Measurements from ENCODE around the gene BCORL1. TPM values are rescaled to one million over a fixed set of nuclear protein-coding genes. Genes with fewer than 3 reads are reported as not detected.
A peak's percentile ranks its signal among the peaks of the same experiment; 100 is the strongest.

The BCORL1 gene
- polyA plus RNA-seq, 12 donors, result 9.4 to 22.6 (median 14.8) TPM; not detected in 1

GRCh38 chrX:130009658-130010223, 27.3 kb downstream of the BCORL1 start:
- DNase-seq, result no peak

GRCh38 chrX:130012683-130013082, 30.2 kb downstream of the BCORL1 start:
- DNase-seq, result no peak

- no peak for DNase-seq
Observed at GRCh38 chrX:130013661-130014060, 31.2 kb downstream of the BCORL1 start.

- no peak for DNase-seq
Observed at GRCh38 chrX:130014356-130014755, 31.9 kb downstream of the BCORL1 start.

- DNase-seq, result no peak
Observed at GRCh38 chrX:130014770-130015169, 32.3 kb downstream of the BCORL1 start.

GRCh38 chrX:130015181-130015580, 32.7 kb downstream of the BCORL1 start:
- DNase-seq, result no peak

- DNase-seq, result no peak
Observed at GRCh38 chrX:130018143-130018542, 35.7 kb downstream of the BCORL1 start.

- no peak for DNase-seq
Observed at GRCh38 chrX:130020661-130021324, 38.4 kb downstream of the BCORL1 start.

GRCh38 chrX:130024127-130024526, 41.7 kb downstream of the BCORL1 start:
- DNase-seq, result peak; percentile 37

- DNase-seq, result no peak
Observed at GRCh38 chrX:130025256-130025655, 42.8 kb downstream of the BCORL1 start.

GRCh38 chrX:130027569-130027968, 45.1 kb downstream of the BCORL1 start:
- no peak for DNase-seq

GRCh38 chrX:130028196-130028595, 45.8 kb downstream of the BCORL1 start:
- DNase-seq, result peak; percentile 12

GRCh38 chrX:130030826-130031225, 48.4 kb downstream of the BCORL1 start:
- DNase-seq, result no peak

- no peak for DNase-seq
Observed at GRCh38 chrX:130032552-130032951, 50.1 kb downstream of the BCORL1 start.

GRCh38 chrX:130034178-130034577, 51.7 kb downstream of the BCORL1 start:
- DNase-seq, result no peak

GRCh38 chrX:130039847-130040246, 57.4 kb downstream of the BCORL1 start:
- no peak for DNase-seq

- no peak for DNase-seq
Observed at GRCh38 chrX:130047416-130047815, 65.0 kb downstream of the BCORL1 start.

- no peak for DNase-seq
Observed at GRCh38 chrX:130048686-130049222, 66.3 kb downstream of the BCORL1 start.

GRCh38 chrX:130049821-130050220, 67.4 kb downstream of the BCORL1 start:
- DNase-seq, result no peak

- no peak for DNase-seq
Observed at GRCh38 chrX:130051176-130051845, 68.9 kb downstream of the BCORL1 start.

- no peak for DNase-seq
Observed at GRCh38 chrX:130053236-130053635, 70.8 kb downstream of the BCORL1 start.

- DNase-seq, result peak; percentile 61
Observed at GRCh38 chrX:130055103-130055502, 72.7 kb downstream of the BCORL1 start.

- no peak for DNase-seq
Observed at GRCh38 chrX:130055899-130056298, 73.5 kb downstream of the BCORL1 start.
